Pancreas (tissue), 10 donors: ENCODE data around the gene KRT2. TPM values are rescaled to one million over a fixed set of nuclear protein-coding genes. Genes with fewer than 3 reads are reported as not detected.

Experiments
- ATAC-seq, 4 donors: fragments of 200-7000 bp; cut with Tn5 transposase; one replicate each; pipeline versions ENCODE4 v1.8.0 to v1.9.1; 2020; ENCODE audit warnings: mild to moderate bottlenecking in 4 of 4, moderate library complexity in 4 of 4
- DNase-seq, 6 donors: peaks; one replicate each; pipeline ENCODE4 v3.0.0-alpha.2; 2020
- FAIRE-seq: peaks from 2 replicates; lab custom pipeline; 2012; peaks lifted over from hg19 to GRCh38; lab: Jason Lieb, UNC
- H3K27ac ChIP-seq, 4 donors: fragments of 200-600 bp; sonication (generic); 1 replicate in 3 of 4; 2 replicates in 1 of 4; pipeline versions ENCODE4 v1.5.0 to v1.8.0; 2020
- H3K27me3 ChIP-seq, 4 donors: fragments of 200-600 bp; one replicate each; pipeline ENCODE4 v1.8.0; 2021
- H3K36me3 ChIP-seq, 3 donors: fragments of 200-600 bp; sonication (generic) in 1 of 3; one replicate each; pipeline versions ENCODE4 v1.5.0 to v1.8.0; 2020 to 2021
- H3K4me1 ChIP-seq, 3 donors: fragments of 200-600 bp; one replicate each; pipeline ENCODE4 v1.8.0; 2021
- H3K4me3 ChIP-seq, 4 donors: fragments of 200-600 bp; sonication (generic) in 2 of 4; one replicate each; pipeline versions ENCODE4 v1.5.0 to v1.8.0; 2020 to 2021
- H3K9me3 ChIP-seq, 4 donors: fragments of 200-600 bp; one replicate each; pipeline ENCODE4 v1.8.0; 2021
- WGBS, 2 donors: extraction: QIAGEN DNeasy Blood & Tissue Kit; methylation state at CpG; one replicate each; pipeline ENCODE4 v1.1.7; 2013; 5-methylcytosine and 5-hydroxymethylcytosine counted together
- intact Hi-C, 3 donors: fragments of 100-400 bp; cut with DNase I; formaldehyde crosslinking; loops; one replicate each; pipeline versions ENCODE4 v1.11.1 to v1.14.2; 2022
- polyA plus RNA-seq, 2 donors: library from polyadenylated mRNA; stranded (reverse); fragments of 200-250 nt; gene quantifications; one replicate each; pipeline ENCODE4 v1.2.3, GENCODE V29; 2013
- total RNA-seq, 6 donors: library from RNA; stranded (reverse); fragmentation: NEBNext Ultra II Directional in 4 of 6; extraction: Animal tissue kit (Norgen Biotek cat#: 25700) in 4 of 6; gene quantifications; one replicate each; pipeline versions ENCODE4 v1.2.1 to v1.2.4, GENCODE V29; 2021 to 2023
- TF ChIP-seq, protein P1 (sequence below), 4 donors: fragments of 200-600 bp; sonication (generic) in 3 of 4; IDR thresholded peaks; one replicate each; pipeline versions ENCODE4 v1.5.0 to v1.8.0; 2021; ENCODE audit warnings: antibody characterized with exemption in 4 of 4
- donor health status: healthy with polysubstance abuse.
- donor health status: DM: no; HTN: no; CAD: no; lungs with moderate emphysema.
- donor health status: DM: no; HTN: no; CAD: no.
- donor health status: control.
- donor health status: control.
- donor health status: Bipolar disorder and iron deficiency.
- donor health status: DM: yes; HTN: yes; CAD: no.
- donor health status: DM: no; HTN: no; CAD: no.
- donor health status: DM: no; HTN: no; CAD: no.
- donor health status: DM: yes; HTN: yes; CAD: no.

The KRT2 gene
- total and polyA plus RNA-seq, 8 donors = 0.02 TPM; not detected in 7

DNA sequence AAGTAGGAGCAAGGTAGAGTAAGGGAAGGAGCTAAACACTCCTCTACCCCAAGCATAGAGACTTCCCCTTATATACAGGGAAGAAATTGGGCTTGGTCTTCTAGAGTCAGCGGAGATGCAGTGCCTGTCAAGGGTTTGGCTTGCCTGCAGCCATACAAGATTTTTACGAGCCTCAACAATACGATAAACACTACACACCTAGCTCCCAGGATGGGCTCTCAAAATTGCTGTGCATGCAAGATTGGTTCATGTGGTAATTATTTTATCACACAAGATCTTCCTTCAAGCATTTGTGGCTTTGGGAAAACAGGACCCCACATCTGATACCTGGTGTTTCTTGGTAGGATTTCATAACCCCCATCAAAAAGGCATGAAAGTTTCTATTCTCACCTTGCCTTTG is 28.4 kb upstream of the KRT2 start, which contains the start of gene KRT1:
KRT1 (minus strand) TSS at position 45 of the 400 bp plus-strand sequence. CDS start 59 bp downstream, outside the sequence.
- WGBS, 2 donors = 74 to 85% methylated on average over 3 of the region's 3 CpGs

DNA sequence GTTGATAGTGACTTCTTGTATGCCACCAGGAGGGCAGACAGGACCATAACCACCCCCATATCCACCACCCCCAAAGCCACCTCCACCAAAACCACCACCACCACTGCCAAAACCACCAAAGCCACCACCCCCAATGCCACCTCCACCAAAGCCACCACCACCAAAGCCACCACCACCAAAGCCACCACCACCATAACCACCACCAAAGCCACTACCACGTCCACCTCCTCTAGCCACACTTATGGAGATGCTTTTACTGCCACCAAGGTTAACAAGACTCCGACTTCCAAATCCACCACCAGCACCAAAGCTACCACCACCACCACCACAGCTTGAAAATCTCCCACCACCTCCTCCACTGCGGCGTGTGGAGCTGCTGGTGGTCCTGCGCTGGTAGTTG is 27.9 kb upstream of the KRT2 start:
- DNase-seq = no peak
- FAIRE-seq = no peak
- H3K4me1 ChIP-seq = no peaks in the 10 kb centered on the region

More for the DNA sequence above, 28.4 kb upstream of the KRT2 start, which contains the start of gene KRT1:
- Histone ChIP-seq H3K27me3 (no peaks in the 10 kb centered on the region), H3K27ac (no peak within 1 kb of the TSS), H3K4me3 (no peak within 1 kb of the TSS), H3K4me1 (no peaks in the 10 kb centered on the region), H3K9me3 (no peaks in the 10 kb centered on the region), H3K36me3 (no peaks in the 10 kb centered on the region)
- no peak for ATAC-seq
- DNase-seq = no peak
- no peak for FAIRE-seq
- TF ChIP-seq, protein P1, sequence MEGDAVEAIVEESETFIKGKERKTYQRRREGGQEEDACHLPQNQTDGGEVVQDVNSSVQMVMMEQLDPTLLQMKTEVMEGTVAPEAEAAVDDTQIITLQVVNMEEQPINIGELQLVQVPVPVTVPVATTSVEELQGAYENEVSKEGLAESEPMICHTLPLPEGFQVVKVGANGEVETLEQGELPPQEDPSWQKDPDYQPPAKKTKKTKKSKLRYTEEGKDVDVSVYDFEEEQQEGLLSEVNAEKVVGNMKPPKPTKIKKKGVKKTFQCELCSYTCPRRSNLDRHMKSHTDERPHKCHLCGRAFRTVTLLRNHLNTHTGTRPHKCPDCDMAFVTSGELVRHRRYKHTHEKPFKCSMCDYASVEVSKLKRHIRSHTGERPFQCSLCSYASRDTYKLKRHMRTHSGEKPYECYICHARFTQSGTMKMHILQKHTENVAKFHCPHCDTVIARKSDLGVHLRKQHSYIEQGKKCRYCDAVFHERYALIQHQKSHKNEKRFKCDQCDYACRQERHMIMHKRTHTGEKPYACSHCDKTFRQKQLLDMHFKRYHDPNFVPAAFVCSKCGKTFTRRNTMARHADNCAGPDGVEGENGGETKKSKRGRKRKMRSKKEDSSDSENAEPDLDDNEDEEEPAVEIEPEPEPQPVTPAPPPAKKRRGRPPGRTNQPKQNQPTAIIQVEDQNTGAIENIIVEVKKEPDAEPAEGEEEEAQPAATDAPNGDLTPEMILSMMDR (IDR thresholded peaks at IDR 0.05) = no peak
- intact Hi-C loops = no loop called here

GRCh38 chr12:52677671-52678070 is 25.7 kb upstream of the KRT2 start:
- no peak for FAIRE-seq
- H3K27me3 ChIP-seq = no peaks in the 10 kb centered on the region
- H3K36me3 ChIP-seq = no peaks in the 10 kb centered on the region
- no peak overlapping the region for H3K27ac ChIP-seq
- no peak overlapping the region for H3K4me3 ChIP-seq
- no peak for ATAC-seq
- no peak for DNase-seq
- 58 to 85% methylated on average over 1 of the region's 1 CpG for WGBS, 2 donors
- TF ChIP-seq, protein P1 (IDR thresholded peaks at IDR 0.05) = no peak
- H3K9me3 ChIP-seq = no peaks in the 10 kb centered on the region
- H3K4me1 ChIP-seq = no peaks in the 10 kb centered on the region
- intact Hi-C loops = no loop called here

More for the DNA sequence above, 27.9 kb upstream of the KRT2 start:
- Histone ChIP-seq H3K27ac (no peak overlapping the region), H3K27me3 (no peaks in the 10 kb centered on the region), H3K36me3 (no peaks in the 10 kb centered on the region), H3K4me3 (no peak overlapping the region), H3K9me3 (no peaks in the 10 kb centered on the region)
- no peak for ATAC-seq
- intact Hi-C loops = no loop called here
- 73 to 82% methylated on average over 5 of the region's 5 CpGs for WGBS, 2 donors
- TF ChIP-seq, protein P1 (IDR thresholded peaks at IDR 0.05) = no peak

- intact Hi-C loops = no loop called here
- FAIRE-seq = no peak
- ATAC-seq = no peak
- Histone ChIP-seq H3K36me3 (no peaks in the 10 kb centered on the region), H3K27ac (no peak overlapping the region), H3K4me3 (no peak overlapping the region), H3K4me1 (no peaks in the 10 kb centered on the region), H3K27me3 (no peaks in the 10 kb centered on the region), H3K9me3 (no peaks in the 10 kb centered on the region)
- DNase-seq = no peak
- 77 to 80% methylated on average over 5 of the region's 5 CpGs for whole genome bisulfite sequencing, 2 donors
- TF ChIP-seq, protein P1 (IDR thresholded peaks at IDR 0.05) = no peak
These were observed 25.1 kb upstream of the KRT2 start for GRCh38 chr12:52677126-52677525.

- ATAC-seq = no peak
- no peak overlapping the region for H3K27ac ChIP-seq
- no peak for FAIRE-seq
- no peaks in the 10 kb centered on the region for H3K27me3 ChIP-seq
- H3K9me3 ChIP-seq = no peaks in the 10 kb centered on the region
- WGBS, 2 donors = 84 to 87% methylated on average over 7 of the region's 7 CpGs
- no peak overlapping the region for H3K4me3 ChIP-seq
- TF ChIP-seq, protein P1 (IDR thresholded peaks at IDR 0.05) = no peak
- no peaks in the 10 kb centered on the region for H3K36me3 ChIP-seq
- peak in 1 of 6 donors; percentile 18 for DNase-seq
- H3K4me1 ChIP-seq = no peaks in the 10 kb centered on the region
- intact Hi-C loops = no loop called here
These were observed 24.2 kb upstream of the KRT2 start for GRCh38 chr12:52676163-52676562.
